ENCODE results near the gene ACOXL. TPM values are rescaled to one million over a fixed set of nuclear protein-coding genes. Genes with fewer than 3 reads are reported as not detected.
A peak's percentile ranks its signal among the peaks of the same experiment; 100 is the strongest.

Gene ACOXL
- polyA plus RNA-seq, 1 donor from 2014 or later: not detected

GRCh38 chr2:111155610-111156009 lies 423.2 kb downstream of the ACOXL start:
- Mint-ChIP-seq H3K9me3 (no peaks in the 10 kb centered on the region), H3K27me3 (no peaks in the 10 kb centered on the region), H3K4me1 (peaks cover 23 to 38% (median 30%) of the 10 kb centered on the region in 3 donors), H3K36me3 (peaks cover 6% of the 10 kb centered on the region), H3K27ac (peak overlapping the region; percentile 7 to 42 (median 27)), H3K4me3 (no peak overlapping the region)

DNA sequence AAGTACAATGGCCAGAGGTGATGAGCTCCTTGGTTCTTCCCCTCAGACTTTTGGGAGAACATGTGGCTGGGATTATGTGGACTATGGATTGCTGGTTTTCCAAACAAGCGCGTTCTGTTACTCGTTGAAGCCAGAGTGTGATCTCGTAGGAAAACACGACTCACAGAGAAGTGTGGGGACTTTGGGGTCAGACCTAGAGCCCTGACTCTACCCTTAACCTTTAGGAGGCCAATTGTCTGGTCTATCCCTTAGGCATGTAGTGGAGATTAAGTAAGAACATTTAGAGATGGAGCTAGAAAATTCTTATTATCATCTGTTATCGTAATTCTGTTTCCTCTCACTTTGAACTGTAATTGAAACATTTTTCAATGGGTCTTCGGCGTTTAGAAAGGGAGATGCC lies 424.2 kb downstream of the ACOXL start:
- Mint-ChIP-seq H3K4me1 (peaks cover 23 to 38% (median 30%) of the 10 kb centered on the region in 3 donors), H3K36me3 (peaks cover 6% of the 10 kb centered on the region), H3K4me3 (peak overlapping the region in 2 of 4 donors; percentile 13 to 88), H3K9me3 (no peaks in the 10 kb centered on the region), H3K27ac (peak overlapping the region; percentile 87 to 94 (median 89)), H3K27me3 (no peaks in the 10 kb centered on the region)

DNA sequence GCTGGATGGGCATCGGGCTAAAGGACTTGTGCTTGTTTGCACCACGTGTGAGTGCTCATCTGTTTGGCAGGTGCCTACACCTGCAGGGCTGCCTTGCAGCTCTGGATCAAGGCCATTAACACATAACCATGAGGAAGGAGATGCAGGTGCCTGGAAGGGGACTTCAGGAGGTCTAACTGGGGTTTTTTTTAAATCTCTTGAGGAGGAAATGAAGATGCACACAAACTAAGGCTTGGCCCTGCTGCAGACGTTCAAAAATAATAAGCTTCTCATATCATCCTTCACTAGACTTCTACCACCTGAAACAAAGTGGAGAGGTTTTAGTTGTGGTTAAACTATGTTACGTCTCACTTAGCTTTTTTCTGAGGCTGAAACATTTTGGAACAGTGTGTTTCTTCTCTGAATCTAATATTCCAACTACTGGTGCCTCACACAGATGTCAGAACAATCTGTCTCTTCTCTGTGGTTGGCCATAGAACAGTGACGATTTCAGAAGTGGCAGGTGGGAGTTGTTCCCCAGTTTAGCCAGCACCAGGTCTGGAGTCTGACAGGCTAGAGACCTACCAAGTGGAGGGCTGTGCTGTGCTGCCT lies 424.8 kb downstream of the ACOXL start:
- no peaks in the 10 kb centered on the region for H3K9me3 Mint-ChIP-seq
- H3K36me3 Mint-ChIP-seq: peaks cover 7% of the 10 kb centered on the region

DNA sequence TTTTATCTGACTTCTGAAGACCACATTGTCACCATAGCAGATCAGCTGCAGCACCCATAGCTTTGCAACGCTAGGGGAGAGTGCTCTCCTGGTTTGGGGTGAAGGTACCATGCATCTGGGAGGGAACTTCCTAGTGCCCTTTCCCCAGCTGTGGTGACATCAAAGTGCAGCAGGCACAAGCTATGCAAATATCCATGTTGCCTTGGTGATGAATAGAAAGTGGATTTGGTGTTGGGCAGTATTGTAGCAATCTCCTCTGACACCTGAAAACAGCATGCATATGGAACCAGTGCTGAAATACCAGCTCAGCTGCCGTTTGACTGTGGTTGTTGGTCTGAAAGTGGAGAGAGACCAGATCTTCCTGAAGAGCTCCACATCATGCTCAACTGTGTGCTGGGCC lies 425.4 kb downstream of the ACOXL start:
- Mint-ChIP-seq H3K36me3 (peaks cover 11% of the 10 kb centered on the region), H3K9me3 (no peaks in the 10 kb centered on the region), H3K4me1 (peaks cover 28 to 43% (median 31%) of the 10 kb centered on the region in 3 donors), H3K27ac (peak overlapping the region; percentile 87 to 94 (median 89)), H3K27me3 (no peaks in the 10 kb centered on the region), H3K4me3 (peak overlapping the region; percentile 13 to 88 (median 49))

More for the DNA sequence above, 424.8 kb downstream of the ACOXL start:
- Mint-ChIP-seq H3K4me1 (peaks cover 23 to 38% (median 30%) of the 10 kb centered on the region in 3 donors), H3K4me3 (peak overlapping the region; percentile 13 to 88 (median 59)), H3K27ac (peak overlapping the region; percentile 87 to 94 (median 89)), H3K27me3 (no peaks in the 10 kb centered on the region)

- H3K4me1 Mint-ChIP-seq: peaks cover 30 to 46% (median 33%) of the 10 kb centered on the region in 3 donors
- H3K4me3 Mint-ChIP-seq: no peak overlapping the region
- peaks cover 9% of the 10 kb centered on the region for H3K36me3 Mint-ChIP-seq
- peaks cover 2% of the 10 kb centered on the region for H3K27me3 Mint-ChIP-seq
- H3K9me3 Mint-ChIP-seq: no peaks in the 10 kb centered on the region
- H3K27ac Mint-ChIP-seq: peak overlapping the region in 2 of 3 donors; percentile 47 to 67
Observed at GRCh38 chr2:111159641-111160040, 427.3 kb downstream of the ACOXL start.

DNA sequence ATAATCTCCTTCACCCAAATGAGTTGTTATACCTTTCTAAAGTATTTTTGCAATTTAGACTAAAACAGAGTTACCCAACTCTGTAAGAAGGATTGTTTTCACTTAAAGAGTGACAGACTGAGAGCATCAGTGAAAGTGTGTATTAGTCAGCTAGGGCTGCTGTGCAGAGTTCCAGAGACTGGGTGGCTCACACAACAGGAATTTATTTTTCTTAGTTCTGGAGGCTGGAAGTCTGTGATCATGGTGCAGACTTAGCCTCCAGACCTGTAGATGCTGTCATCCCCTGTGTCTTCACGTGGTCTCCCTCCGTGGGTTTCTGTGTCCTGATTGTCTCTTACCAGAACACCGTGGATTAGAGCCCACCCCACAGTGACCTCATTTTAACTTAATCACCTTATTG lies 428.4 kb downstream of the ACOXL start:
- peaks cover 2% of the 10 kb centered on the region for H3K27me3 Mint-ChIP-seq
- H3K4me3 Mint-ChIP-seq: no peak overlapping the region
- H3K9me3 Mint-ChIP-seq: no peaks in the 10 kb centered on the region
- H3K27ac Mint-ChIP-seq: peak overlapping the region in 1 of 3 donors; percentile 71
- peaks cover 29 to 42% (median 34%) of the 10 kb centered on the region in 3 donors for H3K4me1 Mint-ChIP-seq
- peaks cover 12% of the 10 kb centered on the region for H3K36me3 Mint-ChIP-seq

DNA sequence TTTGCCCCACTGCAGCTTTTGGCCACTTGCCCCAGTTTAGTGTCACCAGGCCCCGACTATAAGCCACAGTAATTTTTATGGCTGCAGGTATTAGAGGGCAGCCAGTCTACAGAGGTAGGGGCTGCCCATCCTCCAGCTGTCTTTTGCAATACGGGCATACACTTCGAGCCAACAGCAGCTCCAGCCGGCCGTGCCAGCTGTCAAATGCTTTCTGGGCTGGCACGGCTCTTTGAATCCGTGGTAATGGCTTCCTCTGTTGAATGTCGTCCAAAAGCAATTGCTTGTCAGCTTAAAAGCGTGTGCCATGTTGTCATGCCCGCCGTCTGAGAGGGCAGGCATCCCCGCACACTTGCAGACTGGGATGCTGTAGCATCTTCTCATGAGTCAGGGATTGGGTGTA lies 429.6 kb downstream of the ACOXL start:
- H3K9me3 Mint-ChIP-seq: no peaks in the 10 kb centered on the region
- peak overlapping the region in 1 of 3 donors; percentile 67 for H3K27ac Mint-ChIP-seq
- H3K36me3 Mint-ChIP-seq: peaks cover 12% of the 10 kb centered on the region
- H3K27me3 Mint-ChIP-seq: peaks cover 2% of the 10 kb centered on the region
- H3K4me1 Mint-ChIP-seq: peaks cover 18 to 30% (median 24%) of the 10 kb centered on the region in 3 donors
- H3K4me3 Mint-ChIP-seq: no peak overlapping the region

- H3K9me3 Mint-ChIP-seq: no peaks in the 10 kb centered on the region
- H3K4me3 Mint-ChIP-seq: peak overlapping the region in 1 of 4 donors; percentile 67
- peaks cover 10 to 29% (median 23%) of the 10 kb centered on the region in 3 donors for H3K4me1 Mint-ChIP-seq
- H3K27ac Mint-ChIP-seq: peak overlapping the region in 1 of 3 donors; percentile 67
- H3K36me3 Mint-ChIP-seq: peaks cover 12% of the 10 kb centered on the region
- peaks cover 2% of the 10 kb centered on the region for H3K27me3 Mint-ChIP-seq
Observed at GRCh38 chr2:111162718-111163331, 430.5 kb downstream of the ACOXL start.

- Mint-ChIP-seq H3K27ac (peak overlapping the region in 1 of 3 donors; percentile 47), H3K9me3 (no peaks in the 10 kb centered on the region), H3K4me3 (no peak overlapping the region), H3K27me3 (peaks cover 2% of the 10 kb centered on the region), H3K36me3 (peaks cover 9% of the 10 kb centered on the region), H3K4me1 (peaks cover 8 to 29% (median 18%) of the 10 kb centered on the region in 3 donors)
Observed at GRCh38 chr2:111164078-111164477, 431.7 kb downstream of the ACOXL start.

GRCh38 chr2:111165084-111165483 lies 432.7 kb downstream of the ACOXL start:
- H3K4me3 Mint-ChIP-seq: no peak overlapping the region
- peaks cover 2% of the 10 kb centered on the region for H3K27me3 Mint-ChIP-seq
- peaks cover 11 to 30% (median 15%) of the 10 kb centered on the region in 3 donors for H3K4me1 Mint-ChIP-seq
- H3K9me3 Mint-ChIP-seq: no peaks in the 10 kb centered on the region
- H3K36me3 Mint-ChIP-seq: peaks cover 9% of the 10 kb centered on the region
- H3K27ac Mint-ChIP-seq: peak overlapping the region in 1 of 3 donors; percentile 59

DNA sequence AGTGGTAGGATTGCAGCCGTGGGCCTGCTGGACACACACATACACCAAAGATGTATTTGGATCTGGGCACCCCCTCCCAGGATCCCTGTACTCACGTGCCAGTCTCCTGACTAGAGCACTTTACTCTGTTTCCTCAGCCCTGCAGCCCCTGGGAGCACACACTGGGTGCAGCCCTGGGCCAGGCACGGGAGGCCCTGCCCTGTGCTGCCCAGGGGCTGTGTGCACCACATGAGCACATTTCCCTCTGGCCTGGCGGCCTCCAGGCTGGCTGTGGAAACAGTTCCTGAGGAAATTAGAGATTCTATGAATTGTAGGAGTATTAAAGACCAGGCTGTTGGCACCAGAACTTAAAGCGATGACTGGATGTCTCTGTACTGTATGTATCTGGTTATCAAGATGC lies 433.7 kb downstream of the ACOXL start:
- no peak overlapping the region for H3K4me3 Mint-ChIP-seq
- peaks cover 9% of the 10 kb centered on the region for H3K36me3 Mint-ChIP-seq
- H3K4me1 Mint-ChIP-seq: peaks cover 13 to 28% (median 14%) of the 10 kb centered on the region in 3 donors
- no peak overlapping the region for H3K27ac Mint-ChIP-seq
- H3K27me3 Mint-ChIP-seq: peaks cover 3% of the 10 kb centered on the region
- no peaks in the 10 kb centered on the region for H3K9me3 Mint-ChIP-seq

- Mint-ChIP-seq H3K27ac (peak overlapping the region in 1 of 3 donors; percentile 50), H3K36me3 (peaks cover 6% of the 10 kb centered on the region), H3K27me3 (peaks cover 5% of the 10 kb centered on the region), H3K4me3 (no peak overlapping the region), H3K4me1 (peaks cover 13 to 28% (median 14%) of the 10 kb centered on the region in 3 donors), H3K9me3 (no peaks in the 10 kb centered on the region)
Observed at GRCh38 chr2:111167076-111167862, 434.9 kb downstream of the ACOXL start.

- Mint-ChIP-seq H3K9me3 (no peaks in the 10 kb centered on the region), H3K4me3 (no peak overlapping the region), H3K4me1 (peaks cover 8 to 23% (median 12%) of the 10 kb centered on the region in 3 donors), H3K27me3 (peaks cover 5% of the 10 kb centered on the region), H3K36me3 (peaks cover 4% of the 10 kb centered on the region), H3K27ac (peak overlapping the region in 1 of 3 donors; percentile 50)
Observed at GRCh38 chr2:111167863-111168162, 435.4 kb downstream of the ACOXL start.
